Measurements from ENCODE around the gene TREML2.

The TREML2 gene

DNA sequence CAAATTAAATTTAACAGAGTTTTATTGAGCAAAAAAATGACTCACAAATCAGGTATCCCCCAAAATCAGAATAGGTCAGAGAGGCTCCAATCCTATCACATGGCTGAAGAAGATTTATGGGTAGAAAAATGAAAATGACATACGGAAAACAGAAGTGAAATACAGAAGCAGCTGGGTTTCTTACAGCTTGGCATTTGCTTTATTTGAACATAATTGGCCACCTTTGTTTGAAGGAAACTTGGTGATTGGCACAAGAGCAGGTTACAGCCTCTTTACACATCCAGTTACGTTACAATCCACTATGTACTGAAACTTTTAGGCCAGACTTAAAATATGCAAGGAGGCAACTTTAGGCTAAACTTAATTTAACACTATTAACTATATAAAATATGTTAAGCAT is 26.3 kb downstream of the TREML2 start:
- no peak overlapping the region for H3K4ac ChIP-seq (ENCODE audit: low read depth in 1 of 2, low read length in 2 of 2)
- no peak overlapping the region for H4K8ac ChIP-seq (ENCODE audit: low read length)
- no peak overlapping the region for H3K27ac ChIP-seq (ENCODE audit: low read length, poor library complexity, severe bottlenecking)
- no peak overlapping the region for H3K23ac ChIP-seq (ENCODE audit: low read length in 2 of 2)
- H2AK5ac ChIP-seq (ENCODE audit: low read length, severe bottlenecking) = no peak overlapping the region
- no peak overlapping the region for H2BK120ac ChIP-seq (ENCODE audit: low read depth, low read length)
- peaks cover 19 to 27% of the 10 kb centered on the region in 2 experiments for H3K27me3 ChIP-seq (ENCODE audit: control insufficient read depth in 1 of 2, insufficient read depth in 1 of 2, low read length in 2 of 2)
- H2AFZ ChIP-seq (ENCODE audit: low read depth, low read length) = no peak overlapping the region
- H3K36me3 ChIP-seq (ENCODE audit: control insufficient read depth in 1 of 2, insufficient read depth in 2 of 2, low read depth in 1 of 2, low read length in 2 of 2) = no peaks in the 10 kb centered on the region
- no peak overlapping the region for H3K4me3 ChIP-seq (ENCODE audit: insufficient read depth in 1 of 2, low read depth in 1 of 2, low read length in 2 of 2)
- H3K4me1 ChIP-seq (ENCODE audit: control insufficient read depth, insufficient read depth, low read depth, low read length) = peaks cover 4% of the 10 kb centered on the region
- H2BK5ac ChIP-seq (ENCODE audit: low read depth, low read length, poor library complexity, severe bottlenecking) = no peak overlapping the region
- no peak overlapping the region for H2BK12ac ChIP-seq (ENCODE audit: low read length in 2 of 2)
- no peak overlapping the region for H3K18ac ChIP-seq (ENCODE audit: low read depth in 1 of 2, low read length in 2 of 2)
- no peak overlapping the region for H3K4me2 ChIP-seq (ENCODE audit: low read length, poor library complexity, severe bottlenecking)
- WGBS = 86% methylated on average over 1 of the region's 2 CpGs
- no peak for DNase-seq
- H3K79me1 ChIP-seq (replicated peaks; ENCODE audit: low read length, poor library complexity, severe bottlenecking) = no peaks in the 10 kb centered on the region
- no peak overlapping the region for H3K9ac ChIP-seq (ENCODE audit: low read length)
- H2BK15ac ChIP-seq (ENCODE audit: low read depth, poor library complexity, severe bottlenecking) = no peak overlapping the region
- H3K14ac ChIP-seq (ENCODE audit: low read length in 2 of 2) = no peak overlapping the region
- H3K9me3 ChIP-seq (ENCODE audit: control insufficient read depth, low read length) = no peaks in the 10 kb centered on the region
- H4K91ac ChIP-seq (ENCODE audit: low read length) = no peak overlapping the region

DNA sequence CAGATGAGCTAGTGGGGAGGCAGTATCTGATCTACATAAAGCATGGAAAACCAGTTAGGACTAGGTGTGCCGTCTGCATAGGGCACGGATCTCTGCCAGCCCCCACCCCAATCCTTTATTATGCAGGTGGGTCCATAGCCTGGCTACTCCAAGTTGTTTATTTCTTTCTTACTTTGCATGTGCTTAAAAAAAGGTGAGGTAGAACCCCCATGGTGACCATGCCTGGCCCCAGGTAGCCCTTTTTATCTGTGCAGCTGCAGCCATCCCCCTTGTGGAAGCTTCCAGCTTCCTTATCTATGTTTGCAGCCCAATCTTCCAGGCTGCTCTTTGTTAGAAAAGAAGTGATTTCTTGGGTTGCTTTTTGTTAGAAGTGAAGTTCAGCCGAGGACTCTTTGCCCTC is 29.0 kb downstream of the TREML2 start:
- H3K4me2 ChIP-seq (ENCODE audit: low read length, poor library complexity, severe bottlenecking) = no peak overlapping the region
- no peak overlapping the region for H3K23ac ChIP-seq (ENCODE audit: low read length in 2 of 2)
- no peaks in the 10 kb centered on the region for H3K36me3 ChIP-seq (ENCODE audit: control insufficient read depth in 1 of 2, insufficient read depth in 2 of 2, low read depth in 1 of 2, low read length in 2 of 2)
- peaks cover 11 to 17% of the 10 kb centered on the region in 2 experiments for H3K27me3 ChIP-seq (ENCODE audit: control insufficient read depth in 1 of 2, insufficient read depth in 1 of 2, low read length in 2 of 2)
- no peaks in the 10 kb centered on the region for H3K79me1 ChIP-seq (replicated peaks; ENCODE audit: low read length, poor library complexity, severe bottlenecking)
- no peak overlapping the region for H2BK15ac ChIP-seq (ENCODE audit: low read depth, poor library complexity, severe bottlenecking)
- no peak overlapping the region for H2BK12ac ChIP-seq (ENCODE audit: low read length in 2 of 2)
- H2BK120ac ChIP-seq (ENCODE audit: low read depth, low read length) = no peak overlapping the region
- H3K9me3 ChIP-seq (ENCODE audit: control insufficient read depth, low read length) = no peaks in the 10 kb centered on the region
- H3K4ac ChIP-seq (ENCODE audit: low read depth in 1 of 2, low read length in 2 of 2) = no peak overlapping the region
- H2AFZ ChIP-seq (ENCODE audit: low read depth, low read length) = no peak overlapping the region
- H4K91ac ChIP-seq (ENCODE audit: low read length) = no peak overlapping the region
- no peak overlapping the region for H2AK5ac ChIP-seq (ENCODE audit: low read length, severe bottlenecking)
- H3K27ac ChIP-seq (ENCODE audit: low read length, poor library complexity, severe bottlenecking) = no peak overlapping the region
- WGBS = no CpG with 5 or more reads among the region's 3 CpGs
- no peak overlapping the region for H3K18ac ChIP-seq (ENCODE audit: low read depth in 1 of 2, low read length in 2 of 2)
- DNase-seq = no peak
- H3K4me3 ChIP-seq (ENCODE audit: insufficient read depth in 1 of 2, low read depth in 1 of 2, low read length in 2 of 2) = no peak overlapping the region
- no peak overlapping the region for H4K8ac ChIP-seq (ENCODE audit: low read length)
- no peak overlapping the region for H3K9ac ChIP-seq (ENCODE audit: low read length)
- H3K14ac ChIP-seq (ENCODE audit: low read length in 2 of 2) = no peak overlapping the region
- no peak overlapping the region for H2BK5ac ChIP-seq (ENCODE audit: low read depth, low read length, poor library complexity, severe bottlenecking)
- no peaks in the 10 kb centered on the region for H3K4me1 ChIP-seq (ENCODE audit: control insufficient read depth, insufficient read depth, low read depth, low read length)

DNA sequence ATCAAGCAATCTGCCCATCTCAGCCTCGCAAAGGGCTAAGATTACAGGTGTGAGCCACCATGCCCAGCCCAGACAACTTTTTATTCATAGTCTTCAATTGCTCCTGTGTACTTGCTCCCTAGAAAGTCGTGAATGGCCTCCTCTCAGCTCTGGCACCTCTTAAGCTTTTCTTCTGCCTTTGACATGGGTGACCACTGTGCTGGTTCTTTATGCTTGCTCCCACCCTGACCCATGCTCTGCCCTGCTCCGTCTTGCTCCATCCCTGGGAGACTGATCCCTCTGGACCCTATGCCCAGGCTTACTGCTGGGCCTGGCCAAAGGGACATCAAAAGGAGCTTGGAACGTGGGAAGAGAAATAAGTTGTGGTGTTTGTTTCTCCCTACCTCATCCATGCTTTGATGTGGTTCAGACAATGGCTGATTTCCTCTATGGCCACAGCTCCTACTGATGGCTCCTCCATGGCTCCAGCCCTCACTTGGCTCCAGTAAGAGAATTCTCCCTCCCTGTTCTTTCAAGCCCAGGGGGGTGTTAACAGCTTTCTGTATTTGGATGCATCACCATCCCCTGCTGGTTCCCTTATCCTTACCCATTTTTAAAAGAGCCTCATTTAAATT is 30.3 kb downstream of the TREML2 start:
- no peaks in the 10 kb centered on the region for H3K36me3 ChIP-seq (ENCODE audit: control insufficient read depth in 1 of 2, insufficient read depth in 2 of 2, low read depth in 1 of 2, low read length in 2 of 2)
- H4K91ac ChIP-seq (ENCODE audit: low read length) = no peak overlapping the region
- H4K8ac ChIP-seq (ENCODE audit: low read length) = no peak overlapping the region
- no peaks in the 10 kb centered on the region for H3K79me1 ChIP-seq (replicated peaks; ENCODE audit: low read length, poor library complexity, severe bottlenecking)
- H3K9ac ChIP-seq (ENCODE audit: low read length) = no peak overlapping the region
- no peak overlapping the region for H3K27ac ChIP-seq (ENCODE audit: low read length, poor library complexity, severe bottlenecking)
- H3K14ac ChIP-seq (ENCODE audit: low read length in 2 of 2) = no peak overlapping the region
- H3K9me3 ChIP-seq (ENCODE audit: control insufficient read depth, low read length) = no peaks in the 10 kb centered on the region
- H3K4me1 ChIP-seq (ENCODE audit: control insufficient read depth, insufficient read depth, low read depth, low read length) = no peaks in the 10 kb centered on the region
- no peak overlapping the region for H2BK15ac ChIP-seq (ENCODE audit: low read depth, poor library complexity, severe bottlenecking)
- no peak overlapping the region for H2AFZ ChIP-seq (ENCODE audit: low read depth, low read length)
- no peak overlapping the region for H2BK120ac ChIP-seq (ENCODE audit: low read depth, low read length)
- no peak overlapping the region for H3K4me3 ChIP-seq (ENCODE audit: insufficient read depth in 1 of 2, low read depth in 1 of 2, low read length in 2 of 2)
- no peak overlapping the region for H3K4ac ChIP-seq (ENCODE audit: low read depth in 1 of 2, low read length in 2 of 2)
- no peak overlapping the region for H3K18ac ChIP-seq (ENCODE audit: low read depth in 1 of 2, low read length in 2 of 2)
- no peak overlapping the region for H3K23ac ChIP-seq (ENCODE audit: low read length in 2 of 2)
- peaks cover 0 to 6% of the 10 kb centered on the region in 2 experiments for H3K27me3 ChIP-seq (ENCODE audit: control insufficient read depth in 1 of 2, insufficient read depth in 1 of 2, low read length in 2 of 2)
- H2AK5ac ChIP-seq (ENCODE audit: low read length, severe bottlenecking) = no peak overlapping the region
- no peak for DNase-seq
- 67% methylated on average over 4 of the region's 4 CpGs for WGBS
- H2BK5ac ChIP-seq (ENCODE audit: low read depth, low read length, poor library complexity, severe bottlenecking) = no peak overlapping the region
- no peak overlapping the region for H2BK12ac ChIP-seq (ENCODE audit: low read length in 2 of 2)
- no peak overlapping the region for H3K4me2 ChIP-seq (ENCODE audit: low read length, poor library complexity, severe bottlenecking)

DNA sequence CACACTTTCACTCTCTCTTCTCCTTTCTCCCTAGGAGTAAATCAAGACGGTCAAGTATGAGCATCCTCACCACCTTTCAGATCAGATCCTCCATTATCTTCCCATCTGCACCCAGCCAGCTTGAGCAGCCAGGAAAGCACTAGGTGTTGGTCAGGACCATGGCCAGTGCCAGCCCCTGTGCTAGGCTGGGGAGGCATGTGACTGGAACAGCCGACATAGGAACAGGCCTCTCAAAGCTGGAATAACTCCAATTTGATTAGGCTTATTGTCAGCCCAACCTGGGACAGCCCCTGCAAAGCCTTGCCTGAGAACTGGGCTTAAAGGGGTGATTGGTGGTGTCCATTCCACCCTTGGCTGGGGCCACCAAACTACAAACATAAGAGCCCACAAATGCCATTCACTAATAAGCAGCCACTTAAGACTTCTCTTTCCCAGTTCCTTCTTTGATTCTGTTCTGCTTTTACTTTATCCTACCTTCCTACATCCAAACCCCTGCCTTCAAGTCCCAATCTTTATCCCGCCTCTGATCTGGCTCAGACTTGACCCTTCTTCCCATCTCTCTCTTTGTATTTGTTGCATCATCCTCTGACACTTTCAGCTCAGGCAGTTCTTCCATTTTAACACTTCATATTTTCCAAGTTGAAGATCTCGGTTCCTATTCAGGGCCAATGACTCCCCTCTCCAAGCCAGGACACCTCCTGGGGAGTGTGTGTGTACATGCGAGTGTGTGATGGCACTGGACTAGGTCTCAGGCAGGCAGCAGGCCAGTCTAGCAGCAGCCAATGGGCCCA is 33.6 kb downstream of the TREML2 start:
- Histone ChIP-seq H3K27me3 (ENCODE audit: control insufficient read depth in 1 of 2, insufficient read depth in 1 of 2, low read length in 2 of 2) (peaks cover 10% of the 10 kb centered on the region in 2 experiments), H2BK120ac (ENCODE audit: low read depth, low read length) (no peak overlapping the region), H3K9ac (ENCODE audit: low read length) (no peak overlapping the region), H3K18ac (ENCODE audit: low read depth in 1 of 2, low read length in 2 of 2) (no peak overlapping the region), H2BK12ac (ENCODE audit: low read length in 2 of 2) (no peak overlapping the region), H3K27ac (ENCODE audit: low read length, poor library complexity, severe bottlenecking) (no peak overlapping the region), H3K4me1 (ENCODE audit: control insufficient read depth, insufficient read depth, low read depth, low read length) (no peaks in the 10 kb centered on the region), H2AK5ac (ENCODE audit: low read length, severe bottlenecking) (no peak overlapping the region), H3K4me2 (ENCODE audit: low read length, poor library complexity, severe bottlenecking) (no peak overlapping the region), H3K23ac (ENCODE audit: low read length in 2 of 2) (no peak overlapping the region), H3K79me1 (replicated peaks; ENCODE audit: low read length, poor library complexity, severe bottlenecking) (no peaks in the 10 kb centered on the region), H3K36me3 (ENCODE audit: control insufficient read depth in 1 of 2, insufficient read depth in 2 of 2, low read depth in 1 of 2, low read length in 2 of 2) (no peaks in the 10 kb centered on the region), H2BK5ac (ENCODE audit: low read depth, low read length, poor library complexity, severe bottlenecking) (no peak overlapping the region), H4K8ac (ENCODE audit: low read length) (no peak overlapping the region), H3K14ac (ENCODE audit: low read length in 2 of 2) (no peak overlapping the region), H3K4me3 (ENCODE audit: insufficient read depth in 1 of 2, low read depth in 1 of 2, low read length in 2 of 2) (no peak overlapping the region), H2BK15ac (ENCODE audit: low read depth, poor library complexity, severe bottlenecking) (no peak overlapping the region), H4K91ac (ENCODE audit: low read length) (no peak overlapping the region), H3K9me3 (ENCODE audit: control insufficient read depth, low read length) (no peaks in the 10 kb centered on the region), H2AFZ (ENCODE audit: low read depth, low read length) (no peak overlapping the region), H3K4ac (ENCODE audit: low read depth in 1 of 2, low read length in 2 of 2) (no peak overlapping the region)
- WGBS = 82% methylated on average over 4 of the region's 5 CpGs
- DNase-seq = peak; percentile 35

Measured in mesenchymal stem cell (in vitro differentiated cells and primary cell).